ENCODE data around the gene BAMBI.
"Not testable (repeated sequence)": the region's sequence is repeated elsewhere in the genome, so short reads cannot be mapped to it uniquely, and the experiment has no call there.

DNA sequence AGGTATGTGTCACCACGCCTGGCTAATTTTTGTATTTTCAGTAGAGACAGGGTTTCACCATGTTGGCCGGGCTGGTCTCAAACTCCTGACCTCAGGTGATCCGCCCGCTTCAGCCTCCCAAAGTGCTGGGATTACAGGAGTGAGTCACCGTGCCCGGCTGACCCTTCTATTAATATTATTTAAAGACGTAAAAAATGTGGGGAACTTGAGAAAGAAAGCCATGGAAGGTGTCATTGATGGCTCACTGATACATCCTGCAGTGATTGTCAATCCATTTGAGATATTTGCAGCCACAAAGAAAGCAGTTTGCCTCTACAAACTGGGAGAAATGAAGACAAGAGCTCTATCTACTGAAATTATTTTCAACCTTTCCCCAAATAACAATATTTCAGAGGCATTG is 18.5 kb upstream of the BAMBI start:
- TF ChIP-seq, protein P1, sequence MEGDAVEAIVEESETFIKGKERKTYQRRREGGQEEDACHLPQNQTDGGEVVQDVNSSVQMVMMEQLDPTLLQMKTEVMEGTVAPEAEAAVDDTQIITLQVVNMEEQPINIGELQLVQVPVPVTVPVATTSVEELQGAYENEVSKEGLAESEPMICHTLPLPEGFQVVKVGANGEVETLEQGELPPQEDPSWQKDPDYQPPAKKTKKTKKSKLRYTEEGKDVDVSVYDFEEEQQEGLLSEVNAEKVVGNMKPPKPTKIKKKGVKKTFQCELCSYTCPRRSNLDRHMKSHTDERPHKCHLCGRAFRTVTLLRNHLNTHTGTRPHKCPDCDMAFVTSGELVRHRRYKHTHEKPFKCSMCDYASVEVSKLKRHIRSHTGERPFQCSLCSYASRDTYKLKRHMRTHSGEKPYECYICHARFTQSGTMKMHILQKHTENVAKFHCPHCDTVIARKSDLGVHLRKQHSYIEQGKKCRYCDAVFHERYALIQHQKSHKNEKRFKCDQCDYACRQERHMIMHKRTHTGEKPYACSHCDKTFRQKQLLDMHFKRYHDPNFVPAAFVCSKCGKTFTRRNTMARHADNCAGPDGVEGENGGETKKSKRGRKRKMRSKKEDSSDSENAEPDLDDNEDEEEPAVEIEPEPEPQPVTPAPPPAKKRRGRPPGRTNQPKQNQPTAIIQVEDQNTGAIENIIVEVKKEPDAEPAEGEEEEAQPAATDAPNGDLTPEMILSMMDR (IDR thresholded peaks at IDR 0.05) = not testable (repeated sequence)
- not testable (repeated sequence) for TF ChIP-seq POLR2A (IDR thresholded peaks at IDR 0.05)
